ENCODE data around the gene CNTN4.

The CNTN4 gene

GRCh38 chr3:3068358-3068881, 969.8 kb downstream of the CNTN4 start:
- DNase-seq, result no peak

- no peak for DNase-seq
Observed at GRCh38 chr3:3069723-3070122, 971.1 kb downstream of the CNTN4 start.

- no peak for DNase-seq
Observed at GRCh38 chr3:3071136-3071535, 972.5 kb downstream of the CNTN4 start.

GRCh38 chr3:3074551-3075257, 976.0 kb downstream of the CNTN4 start:
- no peak for DNase-seq

- no peak for DNase-seq
Observed at GRCh38 chr3:3080309-3080708, 981.6 kb downstream of the CNTN4 start.

- DNase-seq, result no peak
Observed at GRCh38 chr3:3081381-3082233, 982.9 kb downstream of the CNTN4 start.

GRCh38 chr3:3082234-3082924, 983.7 kb downstream of the CNTN4 start:
- no peak for DNase-seq

GRCh38 chr3:3084890-3085289, 986.2 kb downstream of the CNTN4 start:
- no peak for DNase-seq

GRCh38 chr3:3085782-3086181, 987.1 kb downstream of the CNTN4 start:
- DNase-seq, result no peak

- no peak for DNase-seq
Observed at GRCh38 chr3:3086239-3086638, 987.6 kb downstream of the CNTN4 start.

GRCh38 chr3:3087279-3087678, 988.6 kb downstream of the CNTN4 start:
- no peak for DNase-seq

- DNase-seq, result no peak
Observed at GRCh38 chr3:3087716-3088465, 989.2 kb downstream of the CNTN4 start.

- DNase-seq, result no peak
Observed at GRCh38 chr3:3089017-3089416, 990.4 kb downstream of the CNTN4 start.

GRCh38 chr3:3097958-3098357, 999.3 kb downstream of the CNTN4 start:
- no peak for DNase-seq

GRCh38 chr3:3101660-3102458, 1003.2 kb downstream of the CNTN4 start:
- DNase-seq, result no peak

- no peak for DNase-seq
Observed at GRCh38 chr3:3102751-3103150, 1004.1 kb downstream of the CNTN4 start.

GRCh38 chr3:3105246-3105645, 1006.6 kb downstream of the CNTN4 start:
- no peak for DNase-seq

GRCh38 chr3:3105815-3106214, 1007.1 kb downstream of the CNTN4 start:
- no peak for DNase-seq

GRCh38 chr3:3107181-3107580, 1008.5 kb downstream of the CNTN4 start:
- DNase-seq, result no peak

Measured in fibroblast of skin of abdomen (primary cell).